Osteoblast (primary cell): ENCODE results near the gene TRPV6. TPM values are rescaled to one million over a fixed set of nuclear protein-coding genes. Genes with fewer than 3 reads are reported as not detected.

Experiments used
- DNase-seq: peaks from one replicate; pipeline ENCODE4 v3.0.0; 2011; ENCODE audit warnings: low spot score, mixed read lengths; ENCODE audit not compliant: insufficient read length; ENCODE audit errors: missing footprints
- H2AFZ ChIP-seq: 2 replicates; pipeline ENCODE4 v1.6.0; 2011; ENCODE audit warnings: mild to moderate bottlenecking, low read length
- H3K27ac ChIP-seq: 2 replicates; pipeline ENCODE4 v1.5.1; 2011; ENCODE audit warnings: mild to moderate bottlenecking, low read depth, low read length, moderate library complexity
- H3K27me3 ChIP-seq: 2 replicates; pipeline ENCODE4 v1.6.0; 2012; ENCODE audit warnings: mild to moderate bottlenecking, control low read depth, inconsistent platforms, low read length, moderate library complexity; ENCODE audit not compliant: insufficient read depth
- H3K36me3 ChIP-seq: 2 replicates; pipeline ENCODE4 v1.5.1; 2011; ENCODE audit warnings: mild to moderate bottlenecking, low read length, control low read depth, moderate library complexity; ENCODE audit not compliant: insufficient read depth
- H3K4me1 ChIP-seq: 2 replicates; pipeline ENCODE4 v1.5.1; 2011; ENCODE audit warnings: mild to moderate bottlenecking, low read length, control low read depth, moderate library complexity; ENCODE audit not compliant: insufficient read depth
- H3K4me2 ChIP-seq: 2 replicates; pipeline ENCODE4 v1.6.0; 2011; ENCODE audit warnings: mild to moderate bottlenecking, low read length; ENCODE audit not compliant: insufficient read depth
- H3K4me3 ChIP-seq: fragments of 200-600 bp; sonication (generic); 3 replicates; pipeline ENCODE4 v1.5.1; 2012; ENCODE audit warnings: mild to moderate bottlenecking, low read length, inconsistent platforms; ENCODE audit not compliant: insufficient read depth
- H3K79me2 ChIP-seq: 2 replicates; pipeline ENCODE4 v1.6.0; 2012; ENCODE audit warnings: mild to moderate bottlenecking, low read length, control low read depth, inconsistent platforms; ENCODE audit not compliant: insufficient read depth
- H3K9me3 ChIP-seq: 2 replicates; pipeline ENCODE4 v1.5.1; 2011; ENCODE audit warnings: low read depth, low read length, control low read depth
- H4K20me1 ChIP-seq: 2 replicates; pipeline ENCODE4 v1.6.0; 2012; ENCODE audit warnings: mild to moderate bottlenecking, low read length, control low read depth; ENCODE audit not compliant: insufficient read depth
- CTCF ChIP-seq: IDR thresholded peaks from 2 replicates; pipeline ENCODE4 v1.5.1; 2011; ENCODE audit warnings: mild to moderate bottlenecking, low read depth, low read length, moderate library complexity; ENCODE audit errors: extremely low read depth
- total RNA-seq: library from RNA; depleted of rRNA; stranded (reverse); fragments of >200 nt; gene quantifications from 2 replicates; pipeline ENCODE4 v1.2.3, GENCODE V29; 2012

Gene TRPV6
- total RNA-seq, 1 donor: not detected

GRCh38 chr7:142873871-142874270 lies 11.7 kb downstream of the TRPV6 start:
- TF ChIP-seq CTCF: no peak
- Histone ChIP-seq H3K36me3 (no peaks in the 10 kb centered on the region), H3K4me1 (no peaks in the 10 kb centered on the region), H3K27ac (no peak overlapping the region), H2AFZ (no peak overlapping the region), H4K20me1 (no peaks in the 10 kb centered on the region), H3K79me2 (no peaks in the 10 kb centered on the region), H3K27me3 (no peaks in the 10 kb centered on the region), H3K4me3 (no peak overlapping the region), H3K9me3 (no peaks in the 10 kb centered on the region), H3K4me2 (no peak overlapping the region)
- DNase-seq: no peak

GRCh38 chr7:142873281-142873784 lies 12.2 kb downstream of the TRPV6 start:
- Histone ChIP-seq H2AFZ (no peak overlapping the region), H3K4me3 (no peak overlapping the region), H3K4me2 (no peak overlapping the region), H3K4me1 (no peaks in the 10 kb centered on the region), H3K36me3 (no peaks in the 10 kb centered on the region), H4K20me1 (no peaks in the 10 kb centered on the region), H3K27me3 (no peaks in the 10 kb centered on the region), H3K9me3 (no peaks in the 10 kb centered on the region), H3K27ac (no peak overlapping the region), H3K79me2 (no peaks in the 10 kb centered on the region)
- peak; percentile 70 for DNase-seq
- TF ChIP-seq CTCF: peak; percentile 37

GRCh38 chr7:142872106-142872675 lies 13.4 kb downstream of the TRPV6 start:
- H3K9me3 ChIP-seq: no peaks in the 10 kb centered on the region

More at GRCh38 chr7:142872106-142872675, 13.4 kb downstream of the TRPV6 start:
- H3K4me2 ChIP-seq: no peak overlapping the region
- H3K79me2 ChIP-seq: no peaks in the 10 kb centered on the region
- H3K36me3 ChIP-seq: no peaks in the 10 kb centered on the region
- no peaks in the 10 kb centered on the region for H3K4me1 ChIP-seq
- DNase-seq: peak; percentile 58
- TF ChIP-seq CTCF: no peak
- no peaks in the 10 kb centered on the region for H4K20me1 ChIP-seq
- H3K4me3 ChIP-seq: no peak overlapping the region
- H2AFZ ChIP-seq: no peak overlapping the region
- no peaks in the 10 kb centered on the region for H3K27me3 ChIP-seq
- H3K27ac ChIP-seq: no peak overlapping the region
